Hematopoietic multipotent progenitor cell treated with erythropoietin and hydrocortisone succinate and interleukin-3 and kit ligand, for 4 days (in vitro differentiated cells): ENCODE data around the gene SLC35F3.

Experiments
- DNase-seq: peaks from one replicate; pipeline ENCODE4 v3.0.0-alpha.2; 2015

Gene SLC35F3

GRCh38 chr1:234265321-234265720 is 360.8 kb downstream of the SLC35F3 start:
- no peak for DNase-seq

GRCh38 chr1:234265861-234266260 is 361.4 kb downstream of the SLC35F3 start:
- no peak for DNase-seq

GRCh38 chr1:234270093-234270492 is 365.6 kb downstream of the SLC35F3 start:
- no peak for DNase-seq

GRCh38 chr1:234270581-234271242 is 366.2 kb downstream of the SLC35F3 start:
- DNase-seq: no peak

GRCh38 chr1:234271243-234271606 is 366.7 kb downstream of the SLC35F3 start:
- DNase-seq: no peak

GRCh38 chr1:234272656-234273312 is 368.3 kb downstream of the SLC35F3 start:
- DNase-seq: no peak

GRCh38 chr1:234273981-234274380 is 369.5 kb downstream of the SLC35F3 start:
- no peak for DNase-seq

- no peak for DNase-seq
Observed at GRCh38 chr1:234276151-234276788, 371.8 kb downstream of the SLC35F3 start.

GRCh38 chr1:234277161-234277868 is 372.8 kb downstream of the SLC35F3 start:
- DNase-seq: no peak

GRCh38 chr1:234279021-234279420 is 374.5 kb downstream of the SLC35F3 start:
- no peak for DNase-seq

GRCh38 chr1:234280500-234280899 is 376.0 kb downstream of the SLC35F3 start:
- DNase-seq: no peak

GRCh38 chr1:234281826-234282489 is 377.5 kb downstream of the SLC35F3 start:
- DNase-seq: no peak

- DNase-seq: no peak
Observed at GRCh38 chr1:234286206-234286605, 381.7 kb downstream of the SLC35F3 start.

GRCh38 chr1:234288946-234289345 is 384.5 kb downstream of the SLC35F3 start:
- no peak for DNase-seq

GRCh38 chr1:234289538-234290305 is 385.2 kb downstream of the SLC35F3 start:
- DNase-seq: no peak

- DNase-seq: no peak
Observed at GRCh38 chr1:234292011-234292410, 387.5 kb downstream of the SLC35F3 start.

- DNase-seq: no peak
Observed at GRCh38 chr1:234292548-234292947, 388.1 kb downstream of the SLC35F3 start.

GRCh38 chr1:234294109-234294817 is 389.8 kb downstream of the SLC35F3 start:
- DNase-seq: no peak

GRCh38 chr1:234295068-234295467 is 390.6 kb downstream of the SLC35F3 start:
- no peak for DNase-seq

GRCh38 chr1:234295626-234296025 is 391.1 kb downstream of the SLC35F3 start:
- no peak for DNase-seq

GRCh38 chr1:234296496-234296895 is 392.0 kb downstream of the SLC35F3 start:
- DNase-seq: no peak

GRCh38 chr1:234297668-234298067 is 393.2 kb downstream of the SLC35F3 start:
- DNase-seq: no peak
